Neural progenitor cell (in vitro differentiated cells): ENCODE results near the gene NPFF.

ENCODE experiments used
- CTCF ChIP-seq: fragments of 200-600 bp; sonication (generic); IDR thresholded peaks from 2 replicates; pipeline ENCODE4 v1.5.1; 2017; ENCODE audit warnings: antibody characterized with exemption, mild to moderate bottlenecking
- EZH2 ChIP-seq: fragments of 200-600 bp; sonication (generic); IDR thresholded peaks from 2 replicates; pipeline ENCODE4 v1.6.1; 2017; ENCODE audit warnings: antibody characterized with exemption, mild to moderate bottlenecking, moderate library complexity
- EZH2phosphoT487 ChIP-seq: fragments of 200-600 bp; sonication (generic); IDR thresholded peaks from 2 replicates; pipeline ENCODE4 v1.6.1; 2017; ENCODE audit warnings: antibody characterized with exemption

GRCh38 chr12:53474819-53475218 is 32.5 kb downstream of the NPFF start:
- TF ChIP-seq CTCF (no peak), EZH2phosphoT487 (no peak), EZH2 (no peak)
